Thyroid gland (tissue), 4 donors: ENCODE data around the gene PTPRE.

Experiments used
- CTCF ChIP-seq, 6 experiments: fragments of 200-600 bp in 3 of 6; fragments of 450-650 bp in 3 of 6; sonication (generic) in 3 of 6; IDR thresholded peaks; one replicate each; pipeline ENCODE4 v1.5.1; 2016 to 2019; ENCODE audit warnings: antibody characterized with exemption in 6 of 6, mild to moderate bottlenecking in 2 of 6, inconsistent platforms in 1 of 6, moderate library complexity in 1 of 6
- POLR2A ChIP-seq, 2 donors: fragments of 450-650 bp; IDR thresholded peaks; one replicate each; pipeline ENCODE4 v1.6.1; 2017; ENCODE audit warnings: antibody characterized with exemption in 2 of 2, mild to moderate bottlenecking in 2 of 2, moderate library complexity in 1 of 2

GRCh38 chr10:127968659-127969058, 61.8 kb downstream of the PTPRE start:
- TF ChIP-seq POLR2A (IDR thresholded peaks at IDR 0.05) (no peak), CTCF (IDR thresholded peaks at IDR 0.05) (no peak)
